DND-41 (cell line): ENCODE measurements around the gene RPL26.

Source experiments
- ATAC-seq: fragments of 200-7000 bp; cut with Tn5 transposase; 3 replicates; pipeline ENCODE4 v1.9.1; 2021; ENCODE audit warnings: low read depth; ENCODE audit not compliant: insufficient read depth
- DNase-seq: peaks from one replicate; pipeline ENCODE4 v3.0.0-alpha.2; 2020
- H2AFZ ChIP-seq: 2 replicates; pipeline ENCODE4 v1.6.0; 2012; ENCODE audit warnings: low read depth, low read length
- H3K27ac ChIP-seq: 2 replicates; pipeline ENCODE4 v1.5.1; 2012; ENCODE audit warnings: low read length, inconsistent platforms
- H3K27me3 ChIP-seq: fragments of 200-600 bp; sonication (generic); 2 replicates; pipeline ENCODE4 v1.6.0; 2012; ENCODE audit warnings: low read length, mild to moderate bottlenecking, inconsistent platforms; ENCODE audit not compliant: insufficient read depth, poor library complexity
- H3K36me3 ChIP-seq: 2 replicates; pipeline ENCODE4 v1.5.1; 2012; ENCODE audit warnings: low read length, inconsistent platforms; ENCODE audit not compliant: insufficient read depth
- H3K4me1 ChIP-seq: 2 replicates; pipeline ENCODE4 v1.5.1; 2012; ENCODE audit warnings: mild to moderate bottlenecking, low read length; ENCODE audit not compliant: insufficient read depth
- H3K4me2 ChIP-seq: 2 replicates; pipeline ENCODE4 v1.6.0; 2012; ENCODE audit warnings: mild to moderate bottlenecking, moderate library complexity, low read length, inconsistent platforms; ENCODE audit not compliant: insufficient read depth
- H3K4me3 ChIP-seq, 2 experiments: fragments of 200-600 bp in 1 of 2; shearing (Covaris generic) in 1 of 2; 2 replicates each; pipeline ENCODE4 v1.5.1; 2012 to 2016; ENCODE audit warnings: inconsistent platforms in 2 of 2, low read length in 2 of 2, mild to moderate bottlenecking in 2 of 2, low read depth in 1 of 2, moderate library complexity in 1 of 2
- H3K79me2 ChIP-seq: 2 replicates; pipeline ENCODE4 v1.6.0; 2012; ENCODE audit warnings: low read length, inconsistent platforms; ENCODE audit not compliant: insufficient read depth
- H3K9ac ChIP-seq: 2 replicates; pipeline ENCODE4 v1.6.0; 2012; ENCODE audit warnings: low read depth, mild to moderate bottlenecking, inconsistent platforms, low read length, moderate library complexity
- H3K9me3 ChIP-seq: 2 replicates; pipeline ENCODE4 v1.5.1; 2012; ENCODE audit warnings: low read length, moderate library complexity, mild to moderate bottlenecking, inconsistent platforms; ENCODE audit not compliant: insufficient read depth, severe bottlenecking
- H4K20me1 ChIP-seq: 2 replicates; pipeline ENCODE4 v1.6.0; 2012; ENCODE audit warnings: low read length; ENCODE audit not compliant: insufficient read depth
- EZH2 ChIP-seq: IDR thresholded peaks from 3 replicates; pipeline ENCODE4 v1.6.1; 2012; ENCODE audit warnings: borderline replicate concordance, low read depth, mild to moderate bottlenecking, moderate library complexity, low read length, inconsistent platforms; ENCODE audit not compliant: severe bottlenecking
- TF ChIP-seq, protein P1 (sequence below): IDR thresholded peaks from 2 replicates; pipeline ENCODE4 v1.5.1; 2012; ENCODE audit warnings: borderline replicate concordance, low read length, moderate library complexity, mild to moderate bottlenecking; ENCODE audit not compliant: poor library complexity, severe bottlenecking; ENCODE audit errors: extremely low read depth

The RPL26 gene

DNA sequence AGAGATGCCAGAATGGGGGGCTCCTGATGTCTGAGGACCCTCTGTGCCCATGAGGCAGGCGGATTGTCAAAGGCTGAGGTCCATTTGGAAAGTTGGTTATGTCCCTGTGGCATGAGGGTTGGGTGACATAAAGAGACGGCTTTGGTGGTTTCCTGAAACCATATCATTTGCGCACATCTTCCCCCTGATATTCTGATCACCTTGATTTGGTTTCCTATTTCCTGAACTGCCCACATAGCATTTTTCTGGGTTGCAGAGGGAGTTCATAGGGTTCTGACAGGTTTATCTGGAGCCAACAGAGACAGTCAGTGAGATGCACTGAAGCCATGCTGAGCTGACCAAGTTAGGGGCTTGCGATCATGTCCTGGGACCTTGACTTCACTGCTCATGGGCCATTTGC lies 30.3 kb upstream of the RPL26 start:
- no peak for ATAC-seq
- no peaks in the 10 kb centered on the region for H4K20me1 ChIP-seq

DNA sequence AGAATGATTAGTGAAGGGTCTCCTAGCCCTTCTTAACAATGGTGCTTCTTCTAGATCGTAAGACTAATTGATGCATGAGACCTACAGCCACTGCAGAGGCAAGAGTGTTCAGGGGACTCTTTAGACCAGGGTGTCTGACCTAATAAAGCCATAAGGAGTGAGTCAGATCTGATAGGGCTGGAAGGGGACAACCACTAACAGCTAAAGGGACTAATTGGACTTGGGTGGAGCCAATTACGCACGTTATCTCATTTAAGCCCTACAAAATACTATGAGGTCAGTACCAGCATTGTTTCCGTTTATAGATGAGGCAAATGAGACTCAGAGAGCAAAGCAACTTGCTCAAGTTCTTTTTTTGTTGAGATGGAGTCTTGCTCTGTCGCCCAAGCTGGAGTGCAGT lies 29.1 kb upstream of the RPL26 start:
- TF ChIP-seq, protein P1, sequence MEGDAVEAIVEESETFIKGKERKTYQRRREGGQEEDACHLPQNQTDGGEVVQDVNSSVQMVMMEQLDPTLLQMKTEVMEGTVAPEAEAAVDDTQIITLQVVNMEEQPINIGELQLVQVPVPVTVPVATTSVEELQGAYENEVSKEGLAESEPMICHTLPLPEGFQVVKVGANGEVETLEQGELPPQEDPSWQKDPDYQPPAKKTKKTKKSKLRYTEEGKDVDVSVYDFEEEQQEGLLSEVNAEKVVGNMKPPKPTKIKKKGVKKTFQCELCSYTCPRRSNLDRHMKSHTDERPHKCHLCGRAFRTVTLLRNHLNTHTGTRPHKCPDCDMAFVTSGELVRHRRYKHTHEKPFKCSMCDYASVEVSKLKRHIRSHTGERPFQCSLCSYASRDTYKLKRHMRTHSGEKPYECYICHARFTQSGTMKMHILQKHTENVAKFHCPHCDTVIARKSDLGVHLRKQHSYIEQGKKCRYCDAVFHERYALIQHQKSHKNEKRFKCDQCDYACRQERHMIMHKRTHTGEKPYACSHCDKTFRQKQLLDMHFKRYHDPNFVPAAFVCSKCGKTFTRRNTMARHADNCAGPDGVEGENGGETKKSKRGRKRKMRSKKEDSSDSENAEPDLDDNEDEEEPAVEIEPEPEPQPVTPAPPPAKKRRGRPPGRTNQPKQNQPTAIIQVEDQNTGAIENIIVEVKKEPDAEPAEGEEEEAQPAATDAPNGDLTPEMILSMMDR = no peak
- no peak for TF ChIP-seq EZH2
- no peak overlapping the region for H3K27ac ChIP-seq
- no peak overlapping the region for H3K9ac ChIP-seq
- no peaks in the 10 kb centered on the region for H3K79me2 ChIP-seq
- no peak overlapping the region for H3K4me2 ChIP-seq
- DNase-seq = no peak
- H3K36me3 ChIP-seq = no peaks in the 10 kb centered on the region
- H3K9me3 ChIP-seq = no peaks in the 10 kb centered on the region
- H4K20me1 ChIP-seq = no peaks in the 10 kb centered on the region
- no peak overlapping the region for H3K4me3 ChIP-seq
- H3K4me1 ChIP-seq = peaks cover 7% of the 10 kb centered on the region
- no peak overlapping the region for H2AFZ ChIP-seq
- peaks cover 7% of the 10 kb centered on the region for H3K27me3 ChIP-seq
- no peak for ATAC-seq

More for the DNA sequence above, 30.3 kb upstream of the RPL26 start:
- no peaks in the 10 kb centered on the region for H3K79me2 ChIP-seq
- TF ChIP-seq, protein P1 = no peak
- TF ChIP-seq EZH2 = no peak
- no peaks in the 10 kb centered on the region for H3K9me3 ChIP-seq
- H2AFZ ChIP-seq = no peak overlapping the region
- no peak overlapping the region for H3K4me3 ChIP-seq
- H3K4me2 ChIP-seq = no peak overlapping the region
- H3K27me3 ChIP-seq = peaks cover 11% of the 10 kb centered on the region
- H3K4me1 ChIP-seq = peaks cover 7% of the 10 kb centered on the region
- DNase-seq = no peak
- no peaks in the 10 kb centered on the region for H3K36me3 ChIP-seq
- H3K9ac ChIP-seq = no peak overlapping the region
- H3K27ac ChIP-seq = no peak overlapping the region

DNA sequence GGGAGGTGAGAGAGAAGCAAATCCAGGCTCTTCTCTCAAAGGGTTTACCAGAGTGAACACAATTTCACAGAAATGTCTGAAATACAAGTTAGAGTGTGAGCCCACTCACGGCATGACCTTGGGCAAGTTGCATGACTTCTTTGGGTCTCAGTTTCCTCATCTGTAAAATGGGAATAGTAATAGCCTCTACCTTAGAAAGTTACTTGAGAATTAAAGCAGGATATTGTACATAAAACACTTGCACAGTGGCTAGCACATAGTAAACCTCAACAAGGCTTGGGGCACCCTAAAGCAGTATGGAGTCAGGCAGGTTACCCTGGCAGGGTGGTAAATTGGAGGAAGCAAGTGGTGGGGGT lies 27.9 kb upstream of the RPL26 start:
- H3K4me1 ChIP-seq = peaks cover 7% of the 10 kb centered on the region
- H3K4me3 ChIP-seq = no peak overlapping the region
- H2AFZ ChIP-seq = no peak overlapping the region
- no peaks in the 10 kb centered on the region for H3K36me3 ChIP-seq
- no peaks in the 10 kb centered on the region for H3K79me2 ChIP-seq
- H3K9ac ChIP-seq = no peak overlapping the region
- ATAC-seq = no peak
- no peak overlapping the region for H3K27ac ChIP-seq
- no peaks in the 10 kb centered on the region for H4K20me1 ChIP-seq
- no peak for DNase-seq
- no peaks in the 10 kb centered on the region for H3K9me3 ChIP-seq
- no peak for TF ChIP-seq EZH2
- TF ChIP-seq, protein P1 = peak; percentile 1
- no peak overlapping the region for H3K4me2 ChIP-seq
- peaks cover 7% of the 10 kb centered on the region for H3K27me3 ChIP-seq
